GM12892 (cell line): Measurements from ENCODE around the gene PDZD7.

ENCODE experiments used
- POLR2A ChIP-seq: IDR thresholded peaks from 2 replicates; pipeline ENCODE4 v1.6.1; 2011; ENCODE audit warnings: low read depth, low read length, control low read depth
- POLR2AphosphoS5 ChIP-seq: IDR thresholded peaks from 2 replicates; pipeline ENCODE4 v1.6.1; 2011; ENCODE audit warnings: low read depth, low read length, control low read depth
- TAF1 ChIP-seq: IDR thresholded peaks from 2 replicates; pipeline ENCODE4 v1.6.1; 2011; ENCODE audit warnings: low read depth, mild to moderate bottlenecking, control low read depth, low read length, borderline replicate concordance

DNA sequence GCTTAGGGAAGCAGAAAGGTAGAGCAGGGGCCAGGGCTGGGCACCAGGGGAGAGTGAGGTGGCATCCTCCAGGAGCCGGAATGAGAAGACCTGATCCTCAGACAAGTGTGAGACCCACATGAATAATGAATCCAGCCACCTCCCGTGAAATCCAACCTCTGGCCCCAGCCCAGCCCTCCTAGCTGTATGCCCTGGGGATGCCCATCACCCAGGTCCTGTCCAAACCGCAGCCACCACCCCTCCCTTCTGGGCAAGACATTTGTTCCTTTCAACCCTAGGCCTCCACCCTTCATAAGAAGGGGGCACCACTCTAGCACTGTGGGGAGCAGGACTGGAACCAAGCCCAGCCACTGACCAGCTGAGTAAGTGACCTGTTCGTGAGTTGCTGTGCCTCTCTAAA is 9.7 kb downstream of the PDZD7 start:
- TF ChIP-seq POLR2A (no peak), POLR2AphosphoS5 (no peak), TAF1 (no peak)
